ENCODE measurements around the gene ELK4. TPM values are rescaled to one million over a fixed set of nuclear protein-coding genes. Genes with fewer than 3 reads are reported as not detected.

Gene ELK4
- total and polyA plus RNA-seq, 7 donors = 2.4 to 21.0 (median 18.6) TPM

DNA sequence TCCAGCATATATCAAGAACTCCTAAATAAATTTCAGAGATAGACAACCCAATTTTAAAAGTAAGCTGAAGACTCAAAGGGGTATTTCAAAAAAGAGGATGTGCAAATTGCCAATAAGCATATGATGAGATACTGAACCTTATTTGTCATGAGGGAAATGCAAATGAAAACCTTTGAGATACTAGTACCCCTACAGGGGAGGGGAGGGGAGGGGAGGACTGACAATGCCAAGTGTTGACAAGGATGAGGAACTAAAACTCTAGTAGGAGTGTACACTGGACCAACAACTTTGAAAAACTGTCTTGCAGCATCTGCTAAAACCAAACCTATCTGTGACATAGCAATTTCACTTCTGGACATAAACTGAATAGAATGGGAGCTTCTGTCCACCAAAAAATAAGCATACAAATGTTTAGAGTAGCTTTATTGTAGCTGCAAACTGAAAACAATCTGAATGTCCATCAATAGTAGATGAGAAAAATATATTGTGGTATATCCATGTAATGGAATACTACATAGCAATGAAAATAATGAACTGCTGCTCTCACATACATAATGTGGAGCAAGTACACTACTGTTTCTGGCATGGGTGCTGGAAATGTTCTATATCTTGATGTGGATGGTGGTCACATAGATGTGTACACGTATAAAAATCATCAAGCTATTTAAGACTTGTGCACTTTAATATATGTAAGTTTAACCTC, 70.2 kb downstream of the ELK4 start:
- WGBS, 2 donors = 97 to 98% methylated on average over 1 of the region's 1 CpG
- intact Hi-C loops (cut with DNase I) = no loop called here

More for the DNA sequence above, 70.2 kb downstream of the ELK4 start:
- Histone ChIP-seq H3K36me3 (no peaks in the 10 kb centered on the region), H3K4me1 (no peaks in the 10 kb centered on the region), H3K27me3 (peaks cover 0 to 11% (median 0%) of the 10 kb centered on the region in 3 donors), H3K4me3 (no peak overlapping the region), H3K9me3 (peaks cover 0 to 5% (median 3%) of the 10 kb centered on the region in 4 donors), H3K27ac (no peak overlapping the region)
- DNase-seq = no peak
- TF ChIP-seq EP300 (IDR thresholded peaks at IDR 0.05) (no peak), POLR2A (IDR thresholded peaks at IDR 0.05) (no peak), POLR2AphosphoS5 (IDR thresholded peaks at IDR 0.05) (no peak)
- TF ChIP-seq, protein P1, sequence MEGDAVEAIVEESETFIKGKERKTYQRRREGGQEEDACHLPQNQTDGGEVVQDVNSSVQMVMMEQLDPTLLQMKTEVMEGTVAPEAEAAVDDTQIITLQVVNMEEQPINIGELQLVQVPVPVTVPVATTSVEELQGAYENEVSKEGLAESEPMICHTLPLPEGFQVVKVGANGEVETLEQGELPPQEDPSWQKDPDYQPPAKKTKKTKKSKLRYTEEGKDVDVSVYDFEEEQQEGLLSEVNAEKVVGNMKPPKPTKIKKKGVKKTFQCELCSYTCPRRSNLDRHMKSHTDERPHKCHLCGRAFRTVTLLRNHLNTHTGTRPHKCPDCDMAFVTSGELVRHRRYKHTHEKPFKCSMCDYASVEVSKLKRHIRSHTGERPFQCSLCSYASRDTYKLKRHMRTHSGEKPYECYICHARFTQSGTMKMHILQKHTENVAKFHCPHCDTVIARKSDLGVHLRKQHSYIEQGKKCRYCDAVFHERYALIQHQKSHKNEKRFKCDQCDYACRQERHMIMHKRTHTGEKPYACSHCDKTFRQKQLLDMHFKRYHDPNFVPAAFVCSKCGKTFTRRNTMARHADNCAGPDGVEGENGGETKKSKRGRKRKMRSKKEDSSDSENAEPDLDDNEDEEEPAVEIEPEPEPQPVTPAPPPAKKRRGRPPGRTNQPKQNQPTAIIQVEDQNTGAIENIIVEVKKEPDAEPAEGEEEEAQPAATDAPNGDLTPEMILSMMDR (IDR thresholded peaks at IDR 0.05) = no peak

Small RNAs within 50 kb of the gene (small RNA-seq; reads per million reads assigned to genes)
- 0 to 0.15 (median 0.06) reads per million in 3 donors for gene RNU2-19P
- 0 reads per million in 3 donors for gene RNU6-418P

Other genes starting within 250 kb of the ELK4 start
- not detected for gene LEMD1, start 210.0 kb downstream of the ELK4 start, total RNA-seq
- gene LEMD1, start 210.0 kb downstream of the ELK4 start, polyA plus RNA-seq = under 1 TPM in 1 of 3 donors, not detected in 2; 0.34 TPM
- gene BLACAT1, start 176.0 kb downstream of the ELK4 start, total RNA-seq = under 1 TPM in 1 of 4 donors, not detected in 3; 0.36 TPM
- under 1 TPM in 1 of 3 donors, not detected in 2; 0.51 TPM for gene BLACAT1, start 176.0 kb downstream of the ELK4 start, polyA plus RNA-seq
- 10 to 100 TPM in 2 of 4 donors, 1 to 10 TPM in 2; 6.7 to 14.3 (median 11.4) TPM for gene CDK18, start 127.3 kb downstream of the ELK4 start, total RNA-seq
- gene CDK18, start 127.3 kb downstream of the ELK4 start, polyA plus RNA-seq = 10 to 100 TPM; 10.8 to 26.8 (median 14.3) TPM
- gene SLC45A3, start 48.5 kb upstream of the ELK4 start, total RNA-seq = 1 to 10 TPM in 1 of 4 donors, under 1 TPM in 3; 0.68 to 2.2 (median 0.77) TPM
- 10 to 100 TPM in 1 of 3 donors, 1 to 10 TPM in 2; 2.5 to 15.2 (median 3.6) TPM for gene SLC45A3, start 48.5 kb upstream of the ELK4 start, polyA plus RNA-seq
- 100 to 1,000 TPM in 2 of 4 donors, 10 to 100 TPM in 2; 88.9 to 112 (median 98.5) TPM for gene NUCKS1, start 118.2 kb upstream of the ELK4 start, total RNA-seq
- 10 to 100 TPM; 22.2 to 39.4 (median 27.0) TPM for gene NUCKS1, start 118.2 kb upstream of the ELK4 start, polyA plus RNA-seq
- 10 to 100 TPM; 19.8 to 28.5 (median 23.2) TPM for gene RAB29, start 143.5 kb upstream of the ELK4 start, total RNA-seq
- 10 to 100 TPM in 1 of 3 donors, 1 to 10 TPM in 2; 6.9 to 18.1 (median 8.4) TPM for gene RAB29, start 143.5 kb upstream of the ELK4 start, polyA plus RNA-seq
- gene SLC41A1, start 181.2 kb upstream of the ELK4 start, total RNA-seq = 10 to 100 TPM; 11.4 to 46.3 (median 14.8) TPM
- 1 to 10 TPM; 1.8 to 7.9 (median 2.3) TPM for gene SLC41A1, start 181.2 kb upstream of the ELK4 start, polyA plus RNA-seq
- gene PM20D1, start 218.1 kb upstream of the ELK4 start, total RNA-seq = under 1 TPM in 1 of 4 donors, not detected in 3; 0.36 TPM
- under 1 TPM in 1 of 3 donors, not detected in 2; 0.19 TPM for gene PM20D1, start 218.1 kb upstream of the ELK4 start, polyA plus RNA-seq

Data from sigmoid colon (tissue), 7 donors.